Endothelial cell of hepatic sinusoid (primary cell): ENCODE results near the gene ADH5.
"Not testable (repeated sequence)": the region's sequence is repeated elsewhere in the genome, so short reads cannot be mapped to it uniquely, and the experiment has no call there.

Source experiments
- in situ Hi-C: cut with HindIII; loops from 2 replicates; pipeline ENCODE4 v1.10.0; 2017; ENCODE audit warnings: low sequenced_read_pairs

Gene ADH5

GRCh38 chr4:99088481-99089365 lies at the start of gene ADH5:
Gene ADH5 (minus strand): TSS chr4:99088788. CDS start chr4:99088700, 88 bp downstream.
- in situ Hi-C loops = no loop called here

DNA sequence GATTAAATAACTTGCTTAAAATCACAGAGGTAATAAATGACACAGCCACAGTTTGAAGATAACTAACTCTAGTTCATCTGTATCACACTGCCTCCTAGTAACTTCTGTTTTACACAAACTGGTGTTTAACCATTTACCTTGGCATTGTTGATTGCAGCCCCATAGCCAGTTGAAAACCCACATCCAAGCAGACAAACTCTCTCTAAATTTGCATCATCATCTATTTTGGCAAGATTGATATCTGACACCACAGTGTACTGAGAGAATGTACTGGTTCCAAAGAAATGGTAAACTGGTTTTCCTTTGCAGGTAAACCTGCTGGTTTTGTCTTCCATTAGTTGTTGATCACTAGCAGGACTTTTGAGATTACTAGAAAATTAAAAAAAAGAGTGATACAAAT lies 47.7 kb upstream of the ADH5 start:
- in situ Hi-C loops = no loop called here

DNA sequence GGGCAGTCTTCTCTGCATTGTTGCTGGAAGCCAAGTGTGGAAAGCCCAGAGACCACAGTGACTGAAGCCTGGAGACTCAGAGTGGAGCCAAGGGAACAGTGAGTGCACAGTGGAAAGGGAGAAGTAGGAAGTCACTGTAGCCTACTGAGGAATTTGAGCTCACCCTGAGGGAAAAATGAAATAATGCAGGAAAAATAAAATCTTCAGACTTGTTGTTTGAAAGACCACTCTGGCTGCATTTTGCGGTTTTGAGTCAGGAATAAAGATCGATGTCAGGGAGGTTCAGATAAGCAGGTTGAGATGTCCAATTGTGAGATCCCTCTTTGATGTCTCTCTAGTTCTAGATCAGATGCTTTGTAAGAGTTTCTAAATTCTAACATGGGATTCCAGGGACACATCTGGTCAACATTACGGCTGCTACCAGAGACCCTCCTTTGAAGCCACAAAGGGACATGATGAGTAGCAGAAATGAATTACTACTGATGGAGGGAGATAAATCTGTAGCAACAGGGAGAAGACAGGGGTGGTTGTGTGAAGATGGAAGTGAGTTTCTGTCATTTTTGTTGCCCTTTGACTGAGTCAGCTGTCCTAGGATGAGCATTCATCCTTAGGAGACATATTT lies 47.1 kb upstream of the ADH5 start:
- in situ Hi-C loops = no loop called here

- in situ Hi-C loops = no loop called here
Observed at GRCh38 chr4:99134586-99134985, 46.0 kb upstream of the ADH5 start.

DNA sequence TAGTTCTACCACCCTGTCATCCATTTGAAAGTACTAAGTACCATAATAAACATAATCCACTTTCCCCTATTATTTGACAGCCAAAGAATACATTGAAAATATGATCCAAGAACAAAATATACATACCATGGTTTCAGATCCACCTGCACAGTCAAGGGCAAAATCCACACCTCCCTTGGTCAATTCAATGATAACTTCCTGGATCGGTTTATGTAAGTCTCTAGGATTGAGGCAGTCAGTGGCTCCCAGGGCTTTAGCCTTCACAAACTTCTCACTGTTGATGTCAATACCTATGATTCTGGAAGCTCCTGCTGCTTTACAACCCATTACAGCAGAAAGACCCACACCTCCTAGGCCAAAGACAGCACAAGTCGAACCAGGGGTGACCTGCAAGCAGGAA lies 42.8 kb upstream of the ADH5 start:
- in situ Hi-C loops = no loop called here

DNA sequence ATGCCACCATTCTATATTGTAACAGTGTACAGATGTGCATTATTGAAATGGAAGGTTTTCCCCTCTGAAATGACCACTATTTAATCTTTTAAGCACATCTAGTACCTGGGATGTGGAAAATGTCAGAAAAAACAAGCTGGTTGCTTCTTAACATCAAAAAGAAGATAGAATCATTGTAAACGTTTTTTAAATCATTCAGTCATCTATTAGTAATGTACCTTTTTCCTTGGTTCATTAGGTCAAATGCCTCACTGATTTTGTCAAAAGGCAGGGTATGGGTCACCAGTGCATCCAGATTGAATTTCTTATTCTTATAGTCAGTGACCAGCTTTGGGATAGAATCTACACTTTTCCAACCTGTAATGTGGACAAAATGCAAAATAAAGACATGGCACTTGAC lies 37.8 kb upstream of the ADH5 start:
- in situ Hi-C loops = no loop called here

GRCh38 chr4:99121008-99121407 lies 32.4 kb upstream of the ADH5 start:
- in situ Hi-C loops = no loop called here

DNA sequence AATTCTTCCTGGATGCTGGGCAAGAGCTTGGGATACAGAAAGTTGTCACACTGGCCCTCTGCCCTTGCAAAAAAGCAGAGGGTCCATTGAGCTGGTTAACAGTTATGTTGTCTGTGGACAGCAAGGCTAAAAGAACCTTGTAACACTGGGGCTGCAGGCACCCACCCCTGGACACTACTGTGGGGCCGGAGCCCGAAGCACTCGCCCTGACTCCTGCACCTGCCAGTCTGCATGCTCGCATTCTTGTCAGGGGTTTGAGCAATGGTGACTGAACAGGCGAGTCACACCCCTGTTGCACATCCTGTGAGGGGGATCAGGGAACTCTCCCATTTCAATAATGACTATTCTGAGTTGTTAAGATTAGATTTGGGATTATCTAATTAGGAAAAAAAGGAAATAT lies 31.9 kb upstream of the ADH5 start:
- in situ Hi-C loops = no loop called here

GRCh38 chr4:99117876-99118693 lies 29.5 kb upstream of the ADH5 start:
- in situ Hi-C loops = no loop called here

DNA sequence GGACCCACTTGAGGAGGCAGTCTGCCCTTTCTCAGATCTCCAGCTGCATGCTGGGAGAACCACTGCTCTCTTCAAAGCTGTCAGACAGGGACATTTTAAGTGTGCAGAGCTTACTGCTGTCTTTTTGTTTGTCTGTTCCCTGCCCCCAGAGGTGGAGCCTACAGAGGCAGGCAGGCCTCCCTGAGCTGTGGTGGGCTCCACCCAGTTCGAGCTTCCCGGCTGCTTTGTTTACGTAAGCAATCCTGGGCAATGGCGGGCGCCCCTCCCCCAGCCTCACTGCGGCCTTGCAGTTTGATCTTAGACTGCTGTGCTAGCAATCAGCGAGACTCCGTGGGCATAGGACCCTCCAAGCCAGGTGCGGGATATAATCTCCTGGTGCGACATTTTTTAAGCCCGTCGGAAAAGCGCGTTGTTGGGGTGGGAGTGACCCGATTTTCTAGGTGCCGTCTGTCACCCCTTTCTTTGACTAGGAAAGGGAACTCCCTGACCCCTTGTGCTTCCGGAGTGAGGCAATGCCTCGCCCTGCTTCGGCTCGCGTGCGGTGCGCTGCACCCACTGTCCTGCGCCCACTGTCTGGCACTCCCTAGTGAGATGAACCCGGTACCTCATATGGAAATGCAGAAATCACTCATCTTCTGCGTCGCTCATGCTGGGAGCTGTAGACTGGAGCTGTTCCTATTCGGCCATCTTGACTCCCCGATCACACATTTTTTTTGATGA lies 28.7 kb upstream of the ADH5 start:
- in situ Hi-C loops = not testable (repeated sequence)

GRCh38 chr4:99109286-99109685 lies 20.7 kb upstream of the ADH5 start:
- in situ Hi-C loops = not testable (repeated sequence)

GRCh38 chr4:99104153-99104552 lies 15.6 kb upstream of the ADH5 start:
- in situ Hi-C loops = no loop called here

DNA sequence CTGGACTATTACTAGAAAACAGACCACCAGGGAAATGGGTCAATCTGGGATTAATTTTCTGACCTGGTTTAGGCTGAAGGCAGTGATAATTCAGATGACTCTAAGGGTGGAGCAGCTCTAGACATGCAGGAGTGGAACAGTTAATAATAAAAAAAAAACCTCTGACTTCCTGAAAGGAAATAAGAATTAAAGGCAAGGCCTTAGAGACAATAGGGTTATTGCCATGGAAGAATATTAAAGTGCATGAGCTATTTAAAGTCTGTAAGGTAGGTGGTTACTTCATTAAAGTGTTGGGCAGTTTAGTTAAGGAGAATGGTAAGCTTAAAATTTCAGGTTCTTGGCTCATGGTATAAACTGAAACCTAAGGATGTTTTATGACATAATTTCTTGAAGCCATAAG lies 14.6 kb upstream of the ADH5 start:
- in situ Hi-C loops = no loop called here

DNA sequence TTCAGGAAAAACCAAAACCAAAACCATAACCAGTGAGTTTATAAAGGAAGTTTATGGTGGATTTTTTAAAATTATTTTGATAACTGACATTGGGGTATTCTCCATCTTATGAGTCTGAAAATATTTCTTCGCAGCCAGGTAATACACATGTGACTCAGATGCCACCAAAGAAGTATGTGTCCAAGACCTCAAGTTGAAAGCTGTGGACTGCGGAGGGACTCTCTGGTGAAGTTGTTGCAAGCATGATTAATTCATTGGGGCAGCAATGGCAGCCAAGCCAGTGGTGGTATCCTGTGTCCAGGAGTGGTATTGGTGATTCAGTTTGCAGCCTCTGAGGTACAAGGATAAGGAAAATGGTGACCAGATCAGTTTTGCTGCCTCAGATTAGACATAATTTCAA lies 14.0 kb upstream of the ADH5 start:
- in situ Hi-C loops = no loop called here

DNA sequence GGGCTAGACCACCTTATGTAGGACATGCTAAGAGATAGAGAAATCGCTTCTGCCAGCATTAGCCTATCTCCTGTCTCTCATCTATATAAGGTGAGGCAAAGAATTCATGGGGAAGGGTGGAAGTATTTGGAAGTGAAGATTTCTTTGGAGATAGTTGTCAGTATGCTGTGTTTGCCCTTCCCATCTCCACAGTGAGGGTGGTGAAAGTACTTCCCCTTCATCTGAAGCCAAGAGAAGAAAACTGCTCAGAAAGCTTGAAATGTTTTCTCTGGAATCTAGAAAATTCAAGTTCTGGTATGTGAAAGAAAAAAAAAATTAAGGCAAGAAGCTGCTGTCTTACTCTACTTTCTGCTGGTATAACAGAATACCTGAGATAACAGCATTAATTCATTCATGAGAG lies 12.3 kb upstream of the ADH5 start:
- in situ Hi-C loops = no loop called here

GRCh38 chr4:99099814-99100213 lies 11.2 kb upstream of the ADH5 start:
- in situ Hi-C loops = not testable (repeated sequence)

GRCh38 chr4:99099311-99099710 lies 10.7 kb upstream of the ADH5 start:
- in situ Hi-C loops = no loop called here

GRCh38 chr4:99091841-99092240 lies 3.3 kb upstream of the ADH5 start:
- in situ Hi-C loops = not testable (repeated sequence)

- in situ Hi-C loops = no loop called here
Observed at GRCh38 chr4:99091216-99091575, 2.6 kb upstream of the ADH5 start.

- in situ Hi-C loops = no loop called here
Observed at GRCh38 chr4:99090481-99091215, 2.1 kb upstream of the ADH5 start.
